Gastrocnemius medialis (tissue), 4 donors: Measurements from ENCODE around the gene PDE4D.

Experiments
- POLR2A ChIP-seq, 2 donors: fragments of 450-650 bp; IDR thresholded peaks; one replicate each; pipeline ENCODE4 v1.6.1; 2017; ENCODE audit warnings: antibody characterized with exemption in 2 of 2, mild to moderate bottlenecking in 2 of 2, moderate library complexity in 2 of 2
- TF ChIP-seq, protein P1 (sequence below), 5 experiments: fragments of 450-650 bp in 3 of 5; fragments of 200-600 bp in 2 of 5; sonication (generic) in 2 of 5; IDR thresholded peaks in 4 of 5; conservative IDR thresholded peaks in 1 of 5; 1 replicate in 4 of 5; 2 replicates in 1 of 5; pipeline ENCODE4 v1.5.1; 2016 to 2019; ENCODE audit warnings: antibody characterized with exemption in 5 of 5, mild to moderate bottlenecking in 3 of 5, moderate library complexity in 3 of 5

DNA sequence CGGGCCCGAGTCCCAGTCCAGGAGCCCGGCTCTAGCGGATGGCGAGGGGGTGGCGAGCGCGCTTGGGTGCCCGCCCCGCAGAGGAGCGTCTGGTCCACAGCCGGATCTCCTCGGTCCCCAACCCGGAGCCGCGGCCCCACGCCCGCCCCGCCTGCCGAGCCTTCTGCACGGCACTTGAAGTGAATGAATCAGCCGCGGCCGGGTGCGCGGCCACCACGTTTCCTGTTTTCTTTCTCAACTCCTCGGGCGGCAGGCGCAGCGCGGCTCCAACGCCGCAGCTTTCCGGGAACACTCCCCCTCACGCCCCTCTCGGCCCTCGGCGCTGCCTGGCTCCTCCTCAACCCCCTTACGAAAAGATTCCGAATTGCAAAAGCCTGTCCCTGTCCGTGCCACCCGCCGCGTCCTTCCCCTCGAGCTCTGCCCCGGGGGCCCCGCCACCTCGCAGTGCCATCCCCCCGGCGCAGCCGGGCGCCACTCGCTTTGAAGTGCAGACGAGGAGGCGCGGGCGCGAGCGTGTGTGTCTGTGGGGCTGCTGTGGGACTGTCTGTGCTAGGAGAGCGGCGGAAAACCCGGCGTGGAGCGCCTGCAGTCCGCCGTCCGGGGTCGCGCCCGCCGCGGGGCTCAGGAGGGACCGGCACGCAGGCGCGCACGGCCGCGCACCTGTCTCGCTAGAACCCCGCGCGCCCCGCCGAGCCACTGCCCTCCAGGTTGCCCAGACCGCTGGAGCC is 854.1 kb downstream of the PDE4D start:
- TF ChIP-seq, protein P1, sequence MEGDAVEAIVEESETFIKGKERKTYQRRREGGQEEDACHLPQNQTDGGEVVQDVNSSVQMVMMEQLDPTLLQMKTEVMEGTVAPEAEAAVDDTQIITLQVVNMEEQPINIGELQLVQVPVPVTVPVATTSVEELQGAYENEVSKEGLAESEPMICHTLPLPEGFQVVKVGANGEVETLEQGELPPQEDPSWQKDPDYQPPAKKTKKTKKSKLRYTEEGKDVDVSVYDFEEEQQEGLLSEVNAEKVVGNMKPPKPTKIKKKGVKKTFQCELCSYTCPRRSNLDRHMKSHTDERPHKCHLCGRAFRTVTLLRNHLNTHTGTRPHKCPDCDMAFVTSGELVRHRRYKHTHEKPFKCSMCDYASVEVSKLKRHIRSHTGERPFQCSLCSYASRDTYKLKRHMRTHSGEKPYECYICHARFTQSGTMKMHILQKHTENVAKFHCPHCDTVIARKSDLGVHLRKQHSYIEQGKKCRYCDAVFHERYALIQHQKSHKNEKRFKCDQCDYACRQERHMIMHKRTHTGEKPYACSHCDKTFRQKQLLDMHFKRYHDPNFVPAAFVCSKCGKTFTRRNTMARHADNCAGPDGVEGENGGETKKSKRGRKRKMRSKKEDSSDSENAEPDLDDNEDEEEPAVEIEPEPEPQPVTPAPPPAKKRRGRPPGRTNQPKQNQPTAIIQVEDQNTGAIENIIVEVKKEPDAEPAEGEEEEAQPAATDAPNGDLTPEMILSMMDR (IDR thresholded peaks at IDR 0.05 in 4 of 5, conservative IDR thresholded peaks at IDR 0.05 in 1 of 5): no peak
- peak; percentile 65 to 76 for TF ChIP-seq POLR2A (IDR thresholded peaks at IDR 0.05)
